Liver (tissue), 3 donors: ENCODE results near the gene AJAP1.

Source experiments
- ATF3 ChIP-seq: IDR thresholded peaks from 2 replicates; pipeline ENCODE4 v1.6.1; 2016; ENCODE audit warnings: antibody characterized with exemption
- CTCF ChIP-seq: fragments of 150-350 bp; IDR thresholded peaks from 2 replicates; pipeline ENCODE4 v1.5.1; 2017; ENCODE audit warnings: improper control_type of control experiment, low read depth, low read length; ENCODE audit not compliant: missing input control
- FOXA1 ChIP-seq: IDR thresholded peaks from 2 replicates; pipeline ENCODE4 v1.6.1; 2016; ENCODE audit warnings: antibody characterized with exemption
- HNF4G ChIP-seq: IDR thresholded peaks from 2 replicates; pipeline ENCODE4 v1.6.1; 2016; ENCODE audit warnings: antibody characterized with exemption
- MAX ChIP-seq: IDR thresholded peaks from 2 replicates; pipeline ENCODE4 v1.6.1; 2016; ENCODE audit warnings: antibody characterized with exemption
- NR2F2 ChIP-seq: IDR thresholded peaks from 2 replicates; pipeline ENCODE4 v1.6.1; 2016; ENCODE audit warnings: antibody characterized with exemption
- RAD21 ChIP-seq, 2 donors: IDR thresholded peaks; 2 replicates each; pipeline ENCODE4 v1.6.1; 2016; ENCODE audit warnings: antibody characterized with exemption in 2 of 2, mild to moderate bottlenecking in 2 of 2
- REST ChIP-seq: IDR thresholded peaks from 2 replicates; pipeline ENCODE4 v1.6.1; 2016; ENCODE audit warnings: antibody characterized with exemption, mild to moderate bottlenecking
- RXRA ChIP-seq, 2 donors: IDR thresholded peaks; 2 replicates each; pipeline ENCODE4 v1.6.1; 2017 to 2018; ENCODE audit warnings: antibody characterized with exemption in 2 of 2, mild to moderate bottlenecking in 1 of 2
- SP1 ChIP-seq: IDR thresholded peaks from 2 replicates; pipeline ENCODE4 v1.6.1; 2018; ENCODE audit warnings: antibody characterized with exemption, mild to moderate bottlenecking
- TAF1 ChIP-seq: conservative IDR thresholded peaks from 2 replicates; pipeline ENCODE4 v1.6.1; 2016; ENCODE audit warnings: antibody characterized with exemption, mild to moderate bottlenecking
- donor health status: healthy.
- donor health status: healthy.

- TF ChIP-seq CTCF: no peak
- TF ChIP-seq MAX: no peak
- TF ChIP-seq NR2F2: no peak
- no peak for TF ChIP-seq HNF4G
- no peak for TF ChIP-seq REST
- no peak for TF ChIP-seq TAF1
- TF ChIP-seq RAD21 (IDR thresholded peaks at IDR 0.05): no peak
- TF ChIP-seq SP1: no peak
- TF ChIP-seq FOXA1: no peak
- TF ChIP-seq ATF3: no peak
- TF ChIP-seq RXRA (IDR thresholded peaks at IDR 0.05): no peak
Measured at GRCh38 chr1:4770713-4771112, 116.3 kb downstream of the AJAP1 start.
